Measurements from ENCODE around the gene CTSC.

CTSC gene

DNA sequence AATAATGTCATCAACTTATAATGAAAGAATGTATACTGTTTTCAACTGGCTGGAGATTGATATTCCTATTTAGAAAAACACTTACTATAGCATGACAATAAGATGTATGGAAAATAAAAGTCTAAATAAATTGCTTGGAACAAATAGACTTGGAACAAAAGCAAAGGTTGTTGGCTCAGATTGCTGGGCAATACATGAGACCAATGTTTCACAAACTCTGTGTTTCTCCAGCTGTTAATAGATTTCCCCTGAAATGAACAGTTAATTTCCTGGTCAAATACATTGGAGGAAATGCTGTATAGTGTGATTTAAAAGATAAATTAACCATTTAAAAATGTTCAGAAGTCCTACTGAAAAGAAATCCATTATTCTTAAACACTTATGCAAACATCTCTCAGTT lies 40.1 kb upstream of the CTSC start:
- no peak for DNase-seq (ENCODE audit: low read depth)
- TF ChIP-seq, protein P1, sequence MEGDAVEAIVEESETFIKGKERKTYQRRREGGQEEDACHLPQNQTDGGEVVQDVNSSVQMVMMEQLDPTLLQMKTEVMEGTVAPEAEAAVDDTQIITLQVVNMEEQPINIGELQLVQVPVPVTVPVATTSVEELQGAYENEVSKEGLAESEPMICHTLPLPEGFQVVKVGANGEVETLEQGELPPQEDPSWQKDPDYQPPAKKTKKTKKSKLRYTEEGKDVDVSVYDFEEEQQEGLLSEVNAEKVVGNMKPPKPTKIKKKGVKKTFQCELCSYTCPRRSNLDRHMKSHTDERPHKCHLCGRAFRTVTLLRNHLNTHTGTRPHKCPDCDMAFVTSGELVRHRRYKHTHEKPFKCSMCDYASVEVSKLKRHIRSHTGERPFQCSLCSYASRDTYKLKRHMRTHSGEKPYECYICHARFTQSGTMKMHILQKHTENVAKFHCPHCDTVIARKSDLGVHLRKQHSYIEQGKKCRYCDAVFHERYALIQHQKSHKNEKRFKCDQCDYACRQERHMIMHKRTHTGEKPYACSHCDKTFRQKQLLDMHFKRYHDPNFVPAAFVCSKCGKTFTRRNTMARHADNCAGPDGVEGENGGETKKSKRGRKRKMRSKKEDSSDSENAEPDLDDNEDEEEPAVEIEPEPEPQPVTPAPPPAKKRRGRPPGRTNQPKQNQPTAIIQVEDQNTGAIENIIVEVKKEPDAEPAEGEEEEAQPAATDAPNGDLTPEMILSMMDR (conservative IDR thresholded peaks at IDR 0.05; ENCODE audit: low read depth, low read length), result no peak
- H3K4me3 ChIP-seq (ENCODE audit: low read length), result no peak overlapping the region

DNA sequence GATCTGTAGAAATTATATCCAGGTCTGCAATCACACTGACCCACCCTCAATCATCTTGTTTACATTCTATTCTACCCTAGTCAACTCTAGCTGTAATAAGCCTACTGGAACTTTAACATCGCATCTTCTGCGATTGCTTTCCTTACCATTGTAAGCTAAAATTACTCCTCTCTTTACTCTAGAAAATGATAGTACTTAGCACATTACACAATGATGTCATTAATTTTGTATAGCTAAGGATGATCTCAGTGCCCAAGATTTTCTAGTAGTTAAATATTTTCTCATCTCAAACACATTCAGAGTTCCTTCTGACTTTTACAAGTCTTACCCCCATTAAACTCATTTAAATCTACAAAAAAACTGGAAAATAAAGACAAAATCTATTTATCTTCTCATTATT lies 39.6 kb upstream of the CTSC start:
- TF ChIP-seq, protein P1 (conservative IDR thresholded peaks at IDR 0.05; ENCODE audit: low read depth, low read length), result no peak
- DNase-seq (ENCODE audit: low read depth), result no peak
- H3K4me3 ChIP-seq (ENCODE audit: low read length), result no peak overlapping the region

DNA sequence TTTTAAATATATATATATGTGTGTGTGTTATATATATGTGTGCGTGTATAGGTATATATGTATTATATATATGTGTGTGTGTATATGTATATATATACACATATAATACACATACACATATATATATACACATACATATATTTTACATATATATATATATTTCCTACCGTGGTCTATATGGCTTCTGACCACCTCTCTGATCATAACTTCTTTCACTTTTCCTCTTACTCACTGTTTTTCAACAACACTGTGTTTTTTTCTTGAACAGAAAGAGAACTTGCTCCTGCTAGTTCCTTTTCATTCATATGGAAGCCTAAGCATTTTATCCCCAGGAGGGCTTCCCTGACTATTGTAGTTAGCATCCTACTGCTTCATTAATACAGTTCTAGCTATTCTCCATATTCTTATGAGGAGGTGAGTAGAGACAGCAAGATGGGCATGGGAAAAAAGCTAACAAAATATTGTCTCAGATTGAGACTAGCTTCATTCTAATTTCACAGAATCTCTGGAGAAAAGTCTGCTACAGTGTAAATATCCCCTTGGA lies 38.5 kb upstream of the CTSC start:
- no peak overlapping the region for H3K4me3 ChIP-seq (ENCODE audit: low read length)
- no peak for DNase-seq (ENCODE audit: low read depth)
- TF ChIP-seq, protein P1 (conservative IDR thresholded peaks at IDR 0.05; ENCODE audit: low read depth, low read length), result no peak

DNA sequence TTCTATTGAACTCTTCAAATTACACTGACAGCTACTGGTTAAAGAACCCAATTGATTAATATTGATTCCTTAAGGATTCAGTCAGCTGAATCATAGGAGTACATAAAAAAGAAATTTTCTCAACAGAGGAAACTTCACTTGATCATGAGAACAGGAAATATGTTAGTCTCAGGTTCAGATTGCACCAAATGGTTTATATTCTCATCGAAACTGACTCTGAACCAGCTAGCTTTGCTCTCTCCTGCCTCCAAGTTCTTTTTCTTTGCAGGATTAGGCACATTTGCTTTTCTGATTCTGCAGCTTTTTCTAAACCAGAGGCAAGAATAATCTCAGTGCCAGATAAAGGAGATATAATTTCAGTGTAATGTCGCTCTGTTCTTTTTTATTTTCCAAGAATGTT lies 33.2 kb upstream of the CTSC start:
- DNase-seq (ENCODE audit: low read depth), result no peak
- no peak overlapping the region for H3K4me3 ChIP-seq (ENCODE audit: low read length)
- TF ChIP-seq, protein P1 (conservative IDR thresholded peaks at IDR 0.05; ENCODE audit: low read depth, low read length), result no peak

DNA sequence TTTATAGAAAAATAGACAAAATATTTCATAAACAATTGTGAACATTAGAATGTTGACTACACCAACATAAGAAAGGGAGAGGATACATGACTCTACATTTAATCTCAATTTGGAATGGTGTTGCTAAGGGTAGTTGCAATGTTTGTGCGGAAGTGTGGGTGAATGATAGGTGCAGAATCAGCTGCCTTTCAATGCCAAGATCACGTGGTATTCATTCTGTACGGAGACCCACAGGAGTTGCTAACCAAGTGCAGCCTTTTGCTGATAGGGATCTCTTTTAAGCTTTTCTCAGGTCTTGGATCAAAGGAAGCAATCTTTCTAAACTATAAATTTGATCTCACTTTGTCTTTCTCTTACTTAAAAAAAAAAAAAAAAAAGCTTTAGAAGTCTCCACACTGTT lies 29.8 kb upstream of the CTSC start:
- H3K4me3 ChIP-seq (ENCODE audit: low read length), result no peak overlapping the region
- no peak for DNase-seq (ENCODE audit: low read depth)
- TF ChIP-seq, protein P1 (conservative IDR thresholded peaks at IDR 0.05; ENCODE audit: low read depth, low read length), result no peak

DNA sequence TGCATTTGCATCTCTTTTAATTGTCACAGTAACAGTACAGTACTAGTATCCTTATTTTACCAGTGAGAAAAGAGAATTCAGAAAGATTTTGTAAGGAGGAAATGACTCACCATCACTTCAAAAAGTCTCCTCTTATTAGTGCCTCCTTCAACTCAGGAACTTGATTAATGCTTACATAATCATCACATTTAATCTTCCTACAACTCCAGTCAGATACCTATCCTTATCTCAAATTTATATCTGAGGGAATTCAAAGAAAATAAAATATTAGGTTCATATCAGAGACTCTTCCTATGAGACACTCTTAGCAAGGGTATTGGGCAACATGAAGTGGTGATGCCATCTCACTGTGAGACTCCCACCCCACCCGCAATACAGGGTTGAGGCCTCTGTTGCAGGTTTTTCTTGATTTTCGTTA lies 26.1 kb upstream of the CTSC start:
- no peak overlapping the region for H3K4me3 ChIP-seq (ENCODE audit: low read length)
- TF ChIP-seq, protein P1 (conservative IDR thresholded peaks at IDR 0.05; ENCODE audit: low read depth, low read length), result no peak
- DNase-seq (ENCODE audit: low read depth), result no peak

DNA sequence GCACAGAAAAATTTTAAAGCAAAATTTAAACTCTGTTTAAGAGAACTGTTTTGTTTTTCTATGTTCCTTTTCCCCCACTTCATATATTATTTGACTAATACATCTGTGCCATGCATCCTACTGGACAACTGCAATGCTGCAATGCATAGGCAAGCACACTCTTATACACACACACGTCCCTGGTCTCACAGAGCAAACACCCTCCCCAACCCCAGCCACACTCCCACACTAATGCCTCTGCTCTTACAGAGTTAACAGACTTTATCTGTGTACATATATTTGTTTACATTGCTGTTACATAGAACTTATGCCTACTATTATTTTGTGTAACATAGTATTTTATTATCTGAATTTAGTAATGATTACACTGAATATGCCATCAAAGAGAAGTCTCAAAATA lies 25.5 kb upstream of the CTSC start:
- no peak overlapping the region for H3K4me3 ChIP-seq (ENCODE audit: low read length)
- no peak for DNase-seq (ENCODE audit: low read depth)
- TF ChIP-seq, protein P1 (conservative IDR thresholded peaks at IDR 0.05; ENCODE audit: low read depth, low read length), result no peak

All from retinal pigment epithelial cell (primary cell).